Stimulated activated CD4-positive, alpha-beta T cell treated with anti-CD3 and anti-CD28 coated beads, Interleukin-1b, Interleukin-23, amount 100 ng/mL, for 48 hours (primary cell): ENCODE measurements around the gene GOLGA3.
"Not testable (repeated sequence)": the region's sequence is repeated elsewhere in the genome, so short reads cannot be mapped to it uniquely, and the experiment has no call there.

Experiments
- DNase-seq: peaks from one replicate; pipeline ENCODE4 v3.0.0-alpha.2; 2020

Gene GOLGA3

DNA sequence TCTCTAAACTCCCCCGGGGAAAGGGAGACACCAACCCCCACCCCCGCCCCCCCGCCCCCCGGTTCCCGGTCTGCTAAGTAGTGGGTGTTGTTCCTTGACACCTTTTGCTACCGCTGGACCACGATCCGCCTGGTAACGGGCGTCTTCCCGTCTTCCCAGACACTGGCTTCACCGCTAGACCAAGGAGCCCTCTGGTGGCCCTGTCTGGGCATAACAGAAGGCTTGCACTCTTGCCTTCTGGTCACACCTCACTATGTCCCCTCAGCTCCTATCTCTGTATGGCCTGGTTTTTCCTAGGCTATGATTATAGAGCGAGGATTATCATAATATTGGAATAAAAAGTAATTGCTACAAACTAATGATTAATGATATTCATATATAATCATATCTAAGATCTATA lies 19.3 kb downstream of the GOLGA3 start:
- peak; percentile 20 for DNase-seq

DNA sequence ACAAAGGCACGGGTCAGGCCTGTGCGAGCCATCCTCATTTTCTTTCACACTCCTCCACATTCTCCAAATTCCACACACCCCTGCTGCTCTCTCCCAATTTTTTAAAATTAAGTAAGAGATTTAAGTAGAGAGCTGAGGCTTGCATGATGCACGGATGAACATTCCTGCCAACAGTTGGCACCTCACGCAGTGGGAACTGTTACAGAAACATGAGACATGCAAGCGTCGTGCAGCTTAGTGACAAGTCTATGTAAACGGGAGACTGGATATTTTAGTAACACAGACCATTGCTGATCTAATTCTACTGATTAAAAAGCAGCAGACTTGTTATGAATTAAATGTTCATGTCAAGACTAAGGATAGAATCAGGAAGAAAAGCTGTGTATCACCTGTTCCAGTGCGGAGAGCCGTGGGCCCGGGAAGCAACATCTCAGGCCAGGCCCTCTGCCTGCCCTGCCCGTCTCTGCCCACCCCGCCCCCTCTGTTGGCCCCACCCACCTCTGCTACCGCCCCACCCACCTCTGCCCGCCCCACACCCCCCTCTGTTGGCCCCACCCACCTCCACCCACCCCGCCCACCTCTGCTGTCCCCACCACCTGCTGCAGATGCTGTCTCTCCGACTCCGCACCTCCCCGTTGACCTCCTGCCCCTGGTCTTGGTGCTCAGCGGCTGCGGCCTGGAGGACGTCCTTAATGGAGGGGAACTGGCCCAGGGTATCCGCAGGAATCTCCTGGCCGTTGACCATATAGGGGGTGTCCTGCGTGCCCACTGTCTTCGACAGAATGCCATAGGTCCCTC lies 21.2 kb downstream of the GOLGA3 start:
- no peak for DNase-seq

DNA sequence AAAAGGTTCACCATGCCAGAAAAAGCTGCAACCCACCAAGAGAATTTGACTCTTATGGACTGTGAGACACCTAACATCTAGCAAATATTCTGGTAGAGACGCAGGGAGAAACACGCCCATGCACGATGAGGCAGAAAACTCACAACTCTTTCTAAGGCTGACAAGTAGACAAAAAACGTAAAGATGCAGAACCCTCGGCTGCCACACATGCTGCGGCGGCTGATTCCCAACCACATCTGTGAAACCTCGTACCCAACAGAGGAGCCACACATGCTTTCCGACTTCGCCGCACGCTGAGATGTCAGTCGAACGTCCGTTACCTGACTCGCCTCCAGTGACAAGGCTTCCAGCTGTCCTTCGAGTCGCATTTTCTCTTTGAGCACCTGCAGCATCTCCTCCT lies 21.8 kb downstream of the GOLGA3 start:
- peak; percentile 52 for DNase-seq

DNA sequence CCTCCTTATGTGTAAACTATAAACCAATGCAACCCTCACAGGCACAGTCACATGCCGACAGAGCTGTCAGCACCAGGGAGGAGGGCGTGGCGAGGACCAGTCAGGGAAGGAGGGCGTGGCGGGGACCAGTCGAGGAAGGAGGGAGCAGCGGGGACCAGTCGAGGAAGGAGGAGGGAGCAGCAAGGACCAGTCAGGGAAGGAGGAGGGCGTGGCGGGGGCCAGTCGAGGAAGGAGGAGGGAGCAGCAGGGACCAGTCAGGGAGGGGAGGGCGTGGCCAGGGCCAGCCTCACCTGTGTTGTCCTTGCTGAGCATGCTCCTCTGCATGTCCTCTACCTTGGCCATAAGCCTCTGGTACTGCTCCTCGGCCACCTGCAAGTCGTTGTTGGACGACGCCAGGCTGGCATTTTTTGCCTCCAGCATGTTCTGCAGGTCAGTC lies 24.2 kb downstream of the GOLGA3 start:
- DNase-seq, result no peak

DNA sequence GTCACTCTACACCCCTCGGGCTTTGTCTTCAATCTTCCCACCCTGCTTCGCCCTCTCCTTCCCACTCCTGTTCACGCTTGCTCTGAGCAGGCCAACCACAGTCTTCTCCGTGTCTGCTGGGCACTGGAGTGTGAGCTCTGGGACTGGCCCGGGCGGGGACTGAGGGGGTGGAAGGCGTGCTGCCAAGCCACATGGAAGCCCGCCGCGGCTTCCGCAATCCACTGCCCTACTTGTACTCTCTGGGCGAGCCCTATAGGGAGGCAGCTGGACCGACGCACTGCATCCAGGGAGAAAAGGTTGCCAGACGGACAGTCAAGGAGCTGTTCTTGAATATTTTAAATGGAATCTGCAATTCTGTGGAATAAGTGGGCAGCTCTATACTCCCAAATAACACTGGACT lies 24.8 kb downstream of the GOLGA3 start:
- DNase-seq, result no peak

DNA sequence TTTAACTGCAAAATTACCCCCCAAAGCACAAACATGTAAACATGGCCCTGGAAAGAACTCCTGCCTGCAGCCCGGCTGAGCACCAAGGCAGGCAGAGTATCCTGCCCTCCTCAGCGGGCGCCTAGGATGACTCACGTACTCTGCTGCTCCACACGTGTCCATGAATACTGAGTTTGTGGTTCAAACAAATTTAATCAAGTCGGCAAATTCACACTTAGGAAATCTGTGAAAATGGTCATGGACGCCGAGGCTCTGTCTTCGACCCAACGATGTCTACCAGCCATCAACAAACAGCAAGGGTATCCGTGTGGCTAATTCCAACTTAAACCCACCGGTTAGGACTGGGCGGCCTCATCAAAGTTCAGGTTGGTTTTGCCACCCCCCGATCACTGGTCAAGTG lies 25.5 kb downstream of the GOLGA3 start:
- no peak for DNase-seq

DNA sequence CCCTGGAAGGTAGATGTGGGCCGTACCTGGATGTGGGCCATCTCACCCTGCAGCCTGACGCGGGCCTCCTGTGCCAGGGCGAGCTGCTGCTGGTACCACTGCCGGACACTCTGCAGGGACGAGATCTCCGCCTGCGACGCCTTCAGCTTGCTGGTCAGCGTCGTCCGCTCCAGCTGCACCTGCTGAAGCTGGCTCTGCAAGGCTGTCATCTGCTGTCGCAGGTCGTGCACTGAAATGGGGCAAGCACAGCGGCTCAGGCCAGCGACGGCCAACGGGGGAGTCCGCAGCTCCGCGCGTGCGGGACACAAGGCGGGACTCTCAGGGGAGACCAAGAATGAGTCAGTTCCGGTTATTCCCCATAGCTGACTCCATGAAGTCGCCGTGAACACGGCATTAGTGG lies 26.9 kb downstream of the GOLGA3 start:
- DNase-seq, result no peak

DNA sequence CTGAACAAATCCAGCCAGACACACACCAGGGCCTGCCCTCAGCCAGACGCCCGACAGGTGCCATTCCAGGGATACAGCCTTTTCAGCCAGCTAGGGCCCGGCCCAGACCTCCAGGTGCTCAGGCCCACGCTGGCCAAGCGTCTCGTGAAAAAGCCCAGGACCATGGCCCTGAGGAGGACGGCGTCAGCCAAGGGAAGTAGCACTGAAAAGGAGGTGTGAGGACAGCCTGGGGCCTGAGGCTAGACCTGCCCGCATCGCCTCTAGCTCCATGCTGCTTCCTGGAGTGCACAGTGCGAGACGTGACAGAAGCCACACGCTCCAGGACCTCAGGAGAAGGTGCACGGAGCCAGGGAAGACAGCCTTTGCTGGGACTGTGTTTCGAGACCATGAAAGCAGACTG lies 29.8 kb downstream of the GOLGA3 start:
- no peak for DNase-seq

DNA sequence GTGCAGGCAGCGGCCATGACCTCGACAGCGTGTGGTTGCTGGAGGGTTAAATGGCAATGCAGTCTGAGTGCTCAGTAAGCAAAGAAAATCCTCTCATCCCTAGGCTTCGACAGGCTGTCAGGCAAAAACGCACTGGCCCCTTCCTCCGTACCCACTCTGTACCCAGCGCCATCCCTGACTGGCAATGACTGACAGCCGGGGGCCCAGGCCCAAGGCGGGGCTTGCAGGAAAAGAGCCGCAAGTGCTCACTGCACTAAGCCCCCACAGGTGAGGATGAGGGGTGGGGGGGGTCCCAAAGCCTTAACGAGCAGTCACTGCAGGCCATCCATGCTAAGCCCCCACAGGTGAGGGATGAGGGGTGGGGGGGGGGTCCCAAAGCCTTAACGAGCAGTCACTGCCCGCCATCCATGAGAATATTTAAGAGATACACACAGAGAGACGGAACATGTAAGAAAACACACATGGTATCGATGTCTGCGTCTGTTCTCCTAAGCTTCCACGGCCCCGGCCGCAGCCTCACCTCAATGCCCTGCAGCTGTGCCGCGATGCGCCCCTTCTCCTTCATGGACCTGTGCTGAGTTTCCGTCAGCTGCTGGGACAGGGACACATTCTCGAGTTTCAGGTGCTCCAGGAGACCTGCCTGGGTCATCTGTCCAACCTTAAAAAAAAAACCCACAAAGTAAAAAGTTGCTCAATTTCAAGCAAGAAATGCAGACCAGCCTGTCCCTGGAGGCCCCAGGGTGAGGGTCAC lies 30.7 kb downstream of the GOLGA3 start:
- no peak for DNase-seq

DNA sequence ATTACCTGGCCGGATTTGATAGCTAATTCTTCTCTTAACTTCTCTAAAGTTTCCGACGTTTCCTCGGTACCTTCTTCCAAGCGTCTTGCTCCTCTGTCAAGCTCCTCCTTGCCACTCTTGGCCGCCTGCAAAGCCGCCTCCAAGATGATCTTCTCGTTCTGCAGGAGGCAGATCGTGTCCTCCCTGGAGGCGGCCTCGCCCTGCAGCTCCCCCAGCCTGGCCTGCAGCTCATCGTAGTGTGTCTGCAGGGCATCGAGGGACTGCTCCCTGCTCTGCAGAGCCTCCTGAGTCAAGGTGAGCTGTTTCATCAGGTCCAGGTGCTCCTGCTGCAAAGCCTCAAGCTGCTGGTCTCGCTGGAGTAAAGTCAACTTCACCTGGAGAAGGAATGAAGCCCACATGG lies 32.8 kb downstream of the GOLGA3 start:
- DNase-seq, result no peak

DNA sequence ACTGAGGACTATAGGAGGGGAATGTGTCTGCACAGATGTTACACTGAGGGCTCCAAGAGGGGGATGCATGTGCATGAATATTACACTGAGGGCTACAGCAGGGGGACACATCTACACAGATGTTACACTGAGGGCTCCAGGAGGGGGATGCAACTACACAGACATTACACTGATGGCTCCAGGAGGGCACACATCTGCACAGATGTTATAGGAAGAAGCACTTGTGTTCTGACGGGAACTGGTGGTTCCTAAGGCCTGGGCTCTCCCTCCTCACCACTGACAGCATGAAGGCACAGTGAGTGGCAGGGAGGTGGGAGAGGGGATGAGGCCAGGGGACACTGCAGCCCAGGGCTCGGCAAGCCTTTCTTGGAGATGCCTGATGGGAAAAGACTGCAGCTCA lies 36.7 kb downstream of the GOLGA3 start:
- DNase-seq, result not testable (repeated sequence)

DNA sequence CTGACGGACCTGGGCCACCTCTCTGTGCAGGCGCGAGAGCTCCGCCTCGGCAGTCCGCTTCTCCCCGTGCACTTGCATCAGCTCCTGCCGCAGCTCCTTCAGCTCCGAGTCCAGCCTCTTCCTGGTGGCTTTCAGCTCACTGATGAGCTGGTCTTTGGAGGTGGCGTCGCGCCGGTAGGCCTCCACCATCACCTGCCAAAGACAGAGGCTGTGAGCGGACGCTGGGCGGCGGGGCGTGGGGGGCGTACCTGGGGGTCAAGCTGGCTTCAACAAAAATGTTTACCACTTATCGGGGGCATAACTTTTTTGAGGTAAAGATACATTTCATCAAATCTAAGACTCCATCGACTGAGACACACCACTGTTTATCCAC lies 39.6 kb downstream of the GOLGA3 start:
- no peak for DNase-seq

DNA sequence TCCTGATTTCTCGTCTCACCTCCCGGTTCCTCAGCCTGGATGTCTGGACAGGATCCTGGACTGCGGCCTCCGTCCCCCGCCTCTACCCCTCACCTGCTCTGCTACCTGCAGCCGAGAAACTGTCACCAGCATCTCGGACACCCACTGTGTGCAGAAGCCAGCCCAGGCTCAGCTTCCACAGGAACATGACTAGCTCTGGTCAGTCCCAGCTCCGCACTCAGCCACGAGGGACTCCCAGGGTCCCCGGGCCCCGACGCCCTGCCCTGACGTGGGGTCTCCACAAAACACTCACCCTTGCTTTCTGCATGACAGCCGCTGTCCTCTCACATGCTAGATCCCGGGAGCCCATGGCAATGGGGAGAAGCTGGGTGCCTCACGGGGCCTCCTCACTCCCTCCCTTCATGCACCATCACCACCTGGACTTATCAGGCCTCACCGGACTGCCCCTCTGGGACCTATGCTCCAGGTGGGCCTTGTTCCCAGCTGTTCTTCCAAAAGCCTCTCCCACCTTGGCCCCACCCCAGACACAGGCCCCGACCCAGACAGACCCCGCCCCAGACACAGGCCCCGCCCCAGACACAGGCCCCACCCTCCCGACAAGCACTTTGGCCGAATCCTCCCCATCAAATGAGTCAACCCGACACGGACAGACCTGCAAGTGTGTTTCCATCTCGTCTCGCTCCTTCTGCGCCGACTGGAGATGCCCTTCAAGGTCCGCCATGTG lies 40.1 kb downstream of the GOLGA3 start:
- DNase-seq, result no peak

DNA sequence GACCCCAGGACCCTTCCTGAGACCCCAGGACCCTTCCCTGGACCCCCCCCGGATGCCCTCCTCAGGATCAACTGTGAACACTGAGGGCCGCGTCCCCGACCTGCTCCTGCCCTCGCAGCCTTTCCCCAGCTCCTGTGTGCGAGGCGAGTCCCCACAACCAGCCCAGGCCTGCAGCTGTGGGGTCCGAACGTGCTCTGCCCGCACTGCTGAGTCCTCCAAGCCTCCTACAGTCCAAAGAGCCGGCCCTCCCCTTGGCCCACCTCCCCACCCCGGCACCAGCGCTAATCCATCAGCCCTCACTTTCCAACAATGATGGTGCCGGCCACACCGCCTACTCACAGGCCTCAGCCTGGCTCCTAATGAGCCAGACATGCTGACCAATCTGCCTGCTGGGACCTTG lies 40.8 kb downstream of the GOLGA3 start:
- no peak for DNase-seq

DNA sequence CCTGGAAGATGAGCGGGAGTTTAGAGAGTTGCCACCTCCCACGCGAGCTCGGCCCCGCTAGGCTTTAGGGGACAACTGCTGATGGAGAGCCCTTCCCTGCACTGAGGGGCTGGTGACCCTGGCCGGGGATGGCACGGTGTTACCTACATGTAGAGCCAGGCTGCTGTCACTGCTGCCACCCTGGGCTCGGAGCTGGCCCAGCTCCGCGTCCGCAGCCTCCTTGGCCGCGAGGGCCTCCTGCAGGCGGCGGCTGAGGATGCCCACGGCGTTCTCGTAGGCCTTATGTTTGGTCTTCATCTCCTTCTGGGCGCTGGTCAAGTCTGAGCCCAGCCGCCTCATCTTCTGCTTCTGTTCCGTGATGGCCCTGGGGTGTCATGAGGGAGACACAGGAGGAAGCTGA lies 42.5 kb downstream of the GOLGA3 start:
- DNase-seq, result no peak

DNA sequence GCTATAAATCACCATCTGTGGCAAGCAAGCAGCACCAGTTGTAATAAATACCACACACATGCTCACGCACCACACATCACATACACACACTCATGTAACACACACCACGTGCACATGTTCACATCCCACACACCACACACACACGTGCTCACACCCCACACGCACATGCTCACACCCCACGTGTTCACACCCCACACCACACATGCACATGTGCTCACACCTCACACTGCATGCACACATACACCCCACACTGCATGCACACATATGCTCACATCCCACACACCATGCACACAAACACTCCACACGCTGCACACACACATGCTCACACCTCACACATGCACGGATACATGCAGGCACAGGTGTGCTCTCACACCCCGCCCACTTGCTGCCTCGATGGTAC lies 44.1 kb downstream of the GOLGA3 start:
- DNase-seq, result no peak

DNA sequence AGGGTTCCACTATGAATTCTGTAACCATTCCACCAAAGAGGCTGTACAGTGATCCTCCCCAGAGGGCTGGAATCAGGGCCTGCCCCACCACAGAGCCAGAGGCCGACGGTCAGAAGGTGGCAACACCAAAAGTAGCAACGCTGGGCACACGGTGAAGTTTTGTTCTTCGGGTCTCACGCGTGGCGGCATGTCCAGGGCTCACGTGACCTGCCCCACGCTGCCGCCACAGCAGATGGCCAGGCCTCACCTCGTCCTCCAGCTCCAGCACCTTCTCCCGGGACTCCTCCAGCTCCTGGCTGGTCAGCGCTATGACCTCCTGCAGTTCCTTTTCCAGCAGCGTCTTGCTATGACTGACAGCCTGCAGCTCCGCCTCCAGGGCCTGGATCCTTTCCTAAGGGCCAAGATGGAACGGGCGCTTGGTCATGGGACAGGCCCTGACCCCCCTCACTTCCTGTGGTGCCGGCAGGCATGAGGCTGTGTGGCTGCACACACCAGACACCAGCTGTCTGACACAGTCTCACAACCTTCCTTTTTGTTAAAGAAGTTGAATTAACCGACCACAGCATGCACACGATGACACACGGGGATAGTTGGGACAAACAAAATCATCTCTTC lies 44.6 kb downstream of the GOLGA3 start:
- DNase-seq, result no peak

DNA sequence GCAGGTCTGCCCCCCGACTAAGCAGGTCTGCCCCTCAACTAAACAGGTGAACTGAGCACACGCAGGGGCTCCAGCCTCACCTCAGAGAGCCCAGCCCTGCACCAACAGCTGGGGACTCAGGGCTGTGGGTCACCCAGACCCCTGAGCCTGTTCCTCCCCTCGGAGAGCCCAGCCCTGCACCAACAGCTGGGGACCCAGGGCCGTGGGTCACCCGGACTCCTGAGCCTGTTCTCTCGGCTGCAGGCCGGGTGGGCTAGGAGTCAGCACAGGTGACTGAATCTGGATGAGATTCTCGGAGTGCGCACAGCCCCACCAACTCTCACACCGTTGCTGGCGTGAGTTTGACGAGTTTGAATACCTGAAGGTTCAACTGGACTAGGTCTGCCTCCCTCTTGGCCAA lies 46.7 kb downstream of the GOLGA3 start:
- DNase-seq, result no peak

DNA sequence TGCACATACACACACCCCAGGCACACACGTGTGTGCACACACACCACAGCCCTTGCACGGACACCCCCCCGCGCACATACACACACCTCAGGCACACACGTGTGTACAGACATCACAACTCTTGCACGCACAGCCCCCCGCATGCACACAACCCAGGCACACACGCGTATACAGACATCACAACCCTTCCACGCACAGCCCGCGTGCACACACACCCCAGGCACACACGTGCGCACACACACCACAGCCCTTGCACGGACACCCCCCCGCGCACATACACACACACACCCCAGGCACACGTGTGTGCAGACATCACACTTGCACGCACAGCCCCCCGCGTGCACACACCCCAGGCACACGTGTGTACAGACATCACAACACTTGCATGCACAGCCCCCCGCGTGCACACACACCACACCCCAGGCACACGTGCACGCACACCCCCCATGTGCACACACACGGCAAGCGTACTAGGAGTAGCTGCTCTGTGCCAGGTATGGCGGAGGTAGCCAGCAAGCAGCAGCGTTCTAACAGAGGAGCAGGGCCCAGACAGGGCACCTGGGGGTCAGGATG lies 48.8 kb downstream of the GOLGA3 start:
- DNase-seq, result no peak

DNA sequence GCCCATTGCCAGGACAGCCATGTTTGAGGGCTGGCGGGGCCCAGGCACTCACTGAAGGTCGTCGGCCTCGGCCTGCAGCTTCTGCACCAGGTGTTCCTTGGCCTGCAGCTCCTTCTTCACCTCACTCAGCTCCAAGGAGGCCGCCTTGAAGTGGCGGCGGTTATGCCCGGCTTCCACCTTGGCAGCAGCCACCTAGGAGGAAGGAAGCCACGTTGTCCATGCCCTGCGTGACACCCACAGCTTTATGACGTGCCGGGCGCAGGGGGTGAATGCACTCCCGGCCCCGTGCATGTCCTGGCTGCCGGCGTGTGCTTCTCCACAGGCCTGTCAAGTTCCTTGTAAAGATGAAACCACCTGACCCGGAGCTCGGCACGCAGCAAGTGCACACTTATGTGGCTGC lies 51.1 kb downstream of the GOLGA3 start:
- DNase-seq, result no peak

DNA sequence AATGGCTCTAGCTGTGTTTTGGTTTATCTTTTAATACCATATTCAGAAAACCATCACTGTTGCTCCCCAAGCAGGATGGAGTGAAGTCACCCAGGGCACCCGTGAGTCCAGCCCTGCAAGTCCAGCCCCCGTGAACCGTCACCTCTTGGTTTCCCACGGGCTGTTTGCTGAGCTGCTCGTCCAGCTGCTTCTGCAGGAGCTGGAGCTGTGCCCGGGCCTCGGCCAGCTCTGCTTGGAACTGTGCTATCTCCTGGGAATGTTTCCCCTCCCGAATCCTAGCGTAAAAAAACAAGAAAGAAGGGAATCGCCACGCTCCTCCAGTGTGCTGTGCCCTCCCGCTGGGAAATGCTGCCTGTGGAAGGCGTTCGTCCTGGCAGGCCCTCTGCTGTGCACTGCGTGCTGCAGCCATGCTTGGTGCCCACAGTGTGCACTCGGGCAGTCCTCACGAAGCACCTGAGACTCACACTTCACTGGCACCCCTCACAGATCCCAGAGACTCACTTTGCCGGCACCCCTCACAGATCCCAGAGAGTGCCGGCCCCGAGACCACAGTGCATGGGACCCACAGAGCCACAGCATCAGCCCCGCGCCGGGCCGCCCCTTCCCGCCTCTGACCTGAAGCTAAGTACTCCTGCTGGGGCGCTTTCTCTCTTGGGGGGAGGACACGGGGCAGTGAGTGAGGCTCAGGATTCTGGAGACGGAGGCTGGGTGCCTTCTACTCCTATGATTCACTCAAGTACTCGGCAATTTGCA lies 51.7 kb downstream of the GOLGA3 start:
- DNase-seq, result no peak

DNA sequence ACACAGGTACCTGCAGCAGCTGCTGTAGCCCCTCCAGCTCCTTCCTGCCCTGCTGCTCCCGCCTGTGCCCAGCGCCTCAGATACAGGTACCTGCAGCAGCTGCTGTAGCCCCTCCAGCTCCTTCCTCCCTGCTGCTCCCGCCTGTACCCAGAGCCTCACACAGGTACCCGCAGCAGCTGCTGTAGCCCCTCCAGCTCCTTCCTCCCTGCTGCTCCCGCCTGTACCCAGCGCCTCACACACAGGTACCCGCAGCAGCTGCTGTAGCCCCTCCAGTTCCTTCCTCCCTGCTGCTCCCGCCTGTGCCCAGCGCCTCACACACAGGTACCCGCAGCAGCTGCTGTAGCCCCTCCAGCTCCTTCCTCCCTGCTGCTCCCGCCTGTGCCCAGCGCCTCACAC lies 52.4 kb downstream of the GOLGA3 start:
- not testable (repeated sequence) for DNase-seq
